ENCODE data around the gene SARS1. TPM values are rescaled to one million over a fixed set of nuclear protein-coding genes. Genes with fewer than 3 reads are reported as not detected.

The SARS1 gene
- total RNA-seq, 4 donors from 2014 or later, result 109 to 151 (median 132) TPM

DNA sequence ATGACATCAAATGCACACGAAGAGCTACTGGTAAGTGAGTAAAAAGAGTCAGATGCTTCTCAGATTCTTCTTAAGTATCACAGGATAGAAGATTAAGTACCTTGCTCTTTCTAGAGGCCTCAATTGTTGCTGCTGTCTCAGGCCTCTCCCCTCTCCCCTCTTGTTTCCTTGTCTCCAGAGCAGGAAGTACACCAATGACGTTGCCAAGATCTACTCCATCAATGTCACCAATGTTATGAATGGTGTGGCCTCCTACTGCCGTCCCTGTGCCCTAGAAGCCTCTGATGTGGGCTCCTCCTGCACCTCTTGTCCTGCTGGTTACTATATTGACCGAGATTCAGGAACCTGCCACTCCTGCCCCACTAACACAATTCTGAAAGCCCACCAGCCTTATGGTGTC is 21.3 kb upstream of the SARS1 start:
- ATAC-seq (ENCODE audit: low FRiP score) (no peak), DNase-seq (ENCODE audit: low spot score) (no peak)
- TF ChIP-seq, protein P1, sequence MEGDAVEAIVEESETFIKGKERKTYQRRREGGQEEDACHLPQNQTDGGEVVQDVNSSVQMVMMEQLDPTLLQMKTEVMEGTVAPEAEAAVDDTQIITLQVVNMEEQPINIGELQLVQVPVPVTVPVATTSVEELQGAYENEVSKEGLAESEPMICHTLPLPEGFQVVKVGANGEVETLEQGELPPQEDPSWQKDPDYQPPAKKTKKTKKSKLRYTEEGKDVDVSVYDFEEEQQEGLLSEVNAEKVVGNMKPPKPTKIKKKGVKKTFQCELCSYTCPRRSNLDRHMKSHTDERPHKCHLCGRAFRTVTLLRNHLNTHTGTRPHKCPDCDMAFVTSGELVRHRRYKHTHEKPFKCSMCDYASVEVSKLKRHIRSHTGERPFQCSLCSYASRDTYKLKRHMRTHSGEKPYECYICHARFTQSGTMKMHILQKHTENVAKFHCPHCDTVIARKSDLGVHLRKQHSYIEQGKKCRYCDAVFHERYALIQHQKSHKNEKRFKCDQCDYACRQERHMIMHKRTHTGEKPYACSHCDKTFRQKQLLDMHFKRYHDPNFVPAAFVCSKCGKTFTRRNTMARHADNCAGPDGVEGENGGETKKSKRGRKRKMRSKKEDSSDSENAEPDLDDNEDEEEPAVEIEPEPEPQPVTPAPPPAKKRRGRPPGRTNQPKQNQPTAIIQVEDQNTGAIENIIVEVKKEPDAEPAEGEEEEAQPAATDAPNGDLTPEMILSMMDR (IDR thresholded peaks at IDR 0.05), result no peak

DNA sequence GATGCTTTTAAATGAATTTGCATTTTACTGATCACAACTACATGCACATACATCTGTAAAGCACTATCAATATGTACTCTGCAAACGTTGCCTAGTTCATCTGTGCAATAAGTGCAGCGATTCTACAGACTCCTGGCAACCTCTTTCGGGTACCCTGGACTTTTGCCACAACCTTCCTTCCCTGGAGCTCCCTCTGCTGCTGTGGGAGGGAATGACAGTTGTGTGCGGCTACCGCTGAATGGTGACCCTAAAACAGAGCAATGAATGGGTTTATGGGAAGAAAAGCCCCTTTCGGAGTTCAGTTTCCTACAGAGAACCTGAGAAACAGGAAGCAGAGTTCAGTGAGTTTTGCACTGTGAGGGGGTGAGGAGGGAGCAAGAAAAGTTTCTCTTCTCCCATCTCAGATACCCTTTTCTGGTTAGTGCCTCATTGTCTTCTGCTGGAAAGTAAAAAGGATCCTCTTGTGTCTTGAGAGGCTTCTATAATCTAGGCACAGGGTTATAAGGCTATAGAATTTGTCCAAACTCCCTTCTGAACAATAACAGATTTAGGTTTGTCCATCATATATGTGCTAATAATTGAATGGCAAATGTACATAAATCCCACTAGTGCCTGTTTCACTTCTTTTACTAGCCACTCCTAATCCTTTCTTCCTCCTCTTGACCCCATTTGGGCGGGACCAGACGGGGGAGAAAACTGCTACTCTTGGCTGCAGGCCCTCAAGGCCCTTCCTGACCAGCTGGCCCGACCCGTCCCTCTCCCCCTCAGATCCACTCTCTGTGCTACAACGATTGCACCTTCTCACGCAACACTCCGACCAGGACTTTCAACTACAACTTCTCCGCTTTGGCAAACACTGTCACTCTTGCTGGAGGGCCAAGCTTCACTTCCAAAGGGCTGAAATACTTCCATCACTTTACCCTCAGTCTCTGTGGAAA is 19.8 kb upstream of the SARS1 start:
- ATAC-seq (ENCODE audit: low FRiP score), result no peak
- TF ChIP-seq, protein P1 (IDR thresholded peaks at IDR 0.05), result no peak
- no peak for DNase-seq (ENCODE audit: low spot score)

DNA sequence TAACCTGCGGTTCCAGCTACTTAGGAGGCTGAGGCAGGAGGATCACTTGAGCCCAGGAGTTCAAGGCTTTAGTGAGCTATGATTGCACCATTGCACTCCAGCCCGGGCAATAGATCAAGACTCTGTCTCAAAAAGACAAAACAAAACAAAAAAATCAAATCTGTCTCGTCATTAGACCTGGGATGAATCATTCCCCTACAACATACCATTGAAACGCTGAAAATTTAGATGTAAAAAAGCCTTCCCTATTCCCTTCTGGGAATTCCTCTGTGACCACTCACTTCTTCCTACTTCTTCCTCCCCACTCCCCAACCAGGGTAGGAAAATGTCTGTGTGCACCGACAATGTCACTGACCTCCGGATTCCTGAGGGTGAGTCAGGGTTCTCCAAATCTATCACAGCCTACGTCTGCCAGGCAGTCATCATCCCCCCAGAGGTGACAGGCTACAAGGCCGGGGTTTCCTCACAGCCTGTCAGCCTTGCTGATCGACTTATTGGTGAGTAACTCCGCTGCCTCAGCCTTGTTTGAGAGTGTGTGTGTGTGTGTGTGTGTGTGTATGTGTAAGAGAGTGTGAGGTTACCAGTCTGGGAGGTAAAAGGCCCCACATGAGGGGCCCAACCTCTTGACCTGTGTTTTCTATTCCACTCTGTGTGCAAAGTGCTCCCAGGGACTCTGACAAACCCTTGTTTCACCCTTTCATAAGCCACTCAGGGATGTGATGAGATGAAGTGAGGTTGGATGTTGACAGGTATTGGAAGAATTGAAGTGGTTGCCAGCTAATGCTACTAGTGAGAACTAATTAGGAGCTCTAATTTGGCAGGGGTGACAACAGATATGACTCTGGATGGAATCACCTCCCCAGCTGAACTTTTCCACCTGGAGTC is 16.3 kb upstream of the SARS1 start:
- ATAC-seq (ENCODE audit: low FRiP score), result peak; percentile 38
- TF ChIP-seq, protein P1 (IDR thresholded peaks at IDR 0.05), result no peak
- no peak for DNase-seq (ENCODE audit: low spot score)

DNA sequence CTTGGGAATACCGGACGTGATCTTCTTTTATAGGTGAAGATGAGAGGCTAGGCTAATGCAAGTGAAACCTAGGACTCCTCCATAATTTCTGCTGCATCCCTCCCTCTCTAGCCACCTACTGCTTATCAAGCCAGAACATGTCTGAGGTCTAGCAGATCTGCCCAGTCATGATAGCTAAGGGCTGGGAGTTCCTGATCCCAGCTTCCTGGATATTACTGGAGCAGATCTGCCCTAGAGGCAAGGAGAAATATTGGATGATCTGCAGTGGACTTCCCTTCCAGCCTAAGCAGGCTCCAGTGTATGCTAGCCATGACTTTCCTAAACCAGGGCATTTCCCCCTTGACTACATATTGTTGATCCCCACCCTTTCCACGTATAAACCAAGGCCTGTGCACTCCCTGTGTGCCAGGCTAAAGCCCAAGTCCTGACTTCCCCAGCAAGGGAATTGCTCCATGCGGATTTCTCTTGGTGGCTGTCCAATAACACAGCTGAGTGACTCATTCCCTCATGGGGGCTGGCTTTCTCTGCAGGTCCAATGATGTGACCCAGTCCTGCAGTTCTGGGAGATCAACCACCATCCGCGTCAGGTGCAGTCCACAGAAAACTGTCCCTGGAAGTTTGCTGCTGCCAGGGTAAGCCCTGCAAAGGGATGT is 15.5 kb upstream of the SARS1 start:
- DNase-seq (ENCODE audit: low spot score) (no peak), ATAC-seq (ENCODE audit: low FRiP score) (peak; percentile 37)
- TF ChIP-seq, protein P1 (IDR thresholded peaks at IDR 0.05), result no peak

DNA sequence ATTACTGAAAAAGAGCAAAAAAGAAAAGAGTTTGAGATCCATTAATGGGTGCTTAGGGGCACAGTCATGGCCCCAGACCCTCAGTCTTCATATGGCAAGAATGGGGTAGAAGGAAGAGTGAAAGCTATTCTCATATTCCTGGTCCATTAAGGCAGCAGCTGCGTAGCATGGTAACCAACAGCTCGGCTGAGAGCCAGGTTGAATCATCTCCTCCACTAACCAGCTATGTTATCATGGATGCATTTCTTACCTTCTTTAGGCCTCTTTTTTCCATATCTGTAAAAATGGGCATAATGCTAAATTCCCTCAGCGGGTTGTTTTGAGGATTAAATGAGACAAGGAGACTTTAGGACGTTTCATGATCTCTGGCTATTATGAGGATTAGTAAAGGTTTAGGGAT is 15.0 kb upstream of the SARS1 start:
- DNase-seq (ENCODE audit: low spot score) (no peak), ATAC-seq (ENCODE audit: low FRiP score) (no peak)
- TF ChIP-seq, protein P1 (IDR thresholded peaks at IDR 0.05), result no peak

DNA sequence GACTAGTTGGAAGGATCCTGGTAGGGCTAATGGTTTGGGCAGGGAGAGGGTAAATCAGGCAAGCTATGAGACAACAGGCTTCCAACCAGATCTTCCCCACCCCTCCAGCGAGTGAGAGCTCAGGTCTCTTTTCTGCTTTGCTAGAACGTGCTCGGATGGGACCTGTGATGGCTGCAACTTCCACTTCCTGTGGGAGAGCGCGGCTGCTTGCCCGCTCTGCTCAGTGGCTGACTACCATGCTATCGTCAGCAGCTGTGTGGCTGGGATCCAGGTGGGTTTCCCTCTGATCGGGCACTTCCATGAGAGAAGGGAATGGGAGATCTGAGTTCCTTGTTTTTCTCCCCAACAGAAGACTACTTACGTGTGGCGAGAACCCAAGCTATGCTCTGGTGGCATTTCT is 14.0 kb upstream of the SARS1 start:
- no peak for DNase-seq (ENCODE audit: low spot score)
- TF ChIP-seq, protein P1 (IDR thresholded peaks at IDR 0.05), result no peak
- ATAC-seq (ENCODE audit: low FRiP score), result no peak
